Astrocyte (in vitro differentiated cells and primary cell): ENCODE measurements around the gene RPAIN. TPM values are rescaled to one million over a fixed set of nuclear protein-coding genes. Genes with fewer than 3 reads are reported as not detected.
"Not testable (repeated sequence)": the region's sequence is repeated elsewhere in the genome, so short reads cannot be mapped to it uniquely, and the experiment has no call there.

Experiments used
- DNase-seq: peaks from one replicate; pipeline ENCODE4 v3.0.0-alpha.2; 2010; ENCODE audit warnings: low read depth
- FAIRE-seq: peaks from 2 replicates; lab custom pipeline; 2011; peaks lifted over from hg19 to GRCh38; lab: Jason Lieb, UNC
- H2AFZ ChIP-seq: 2 replicates; pipeline ENCODE4 v1.6.0; 2012; ENCODE audit warnings: low read depth, low read length, inconsistent platforms
- H3K27ac ChIP-seq: 2 replicates; pipeline ENCODE4 v1.5.1; 2011; ENCODE audit warnings: low read depth, low read length, inconsistent platforms
- H3K27me3 ChIP-seq: 2 replicates; pipeline ENCODE4 v1.6.0; 2011; ENCODE audit warnings: low read length, inconsistent platforms; ENCODE audit not compliant: insufficient read depth
- H3K36me3 ChIP-seq: 2 replicates; pipeline ENCODE4 v1.5.1; 2011; ENCODE audit warnings: low read length, inconsistent platforms; ENCODE audit not compliant: insufficient read depth
- H3K4me1 ChIP-seq: 2 replicates; pipeline ENCODE4 v1.5.1; 2011; ENCODE audit warnings: low read length, inconsistent platforms; ENCODE audit not compliant: insufficient read depth
- H3K4me2 ChIP-seq: 2 replicates; pipeline ENCODE4 v1.6.0; 2012; ENCODE audit warnings: low read length, inconsistent platforms
- H3K4me3 ChIP-seq: 2 replicates; pipeline ENCODE4 v1.5.1; 2011; ENCODE audit warnings: low read depth, mild to moderate bottlenecking, low read length, inconsistent platforms; ENCODE audit not compliant: insufficient read depth
- H3K79me2 ChIP-seq: 2 replicates; pipeline ENCODE4 v1.6.0; 2012; ENCODE audit warnings: mild to moderate bottlenecking, low read length, inconsistent platforms; ENCODE audit not compliant: insufficient read depth
- H3K9ac ChIP-seq: 2 replicates; pipeline ENCODE4 v1.6.0; 2012; ENCODE audit warnings: mild to moderate bottlenecking, low read length, inconsistent platforms
- H3K9me3 ChIP-seq: 2 replicates; pipeline ENCODE4 v1.5.1; 2012; ENCODE audit warnings: low read depth, mild to moderate bottlenecking, low read length, inconsistent platforms; ENCODE audit not compliant: insufficient read depth
- H4K20me1 ChIP-seq: 2 replicates; pipeline ENCODE4 v1.6.0; 2012; ENCODE audit warnings: low read length, inconsistent platforms; ENCODE audit not compliant: insufficient read depth
- H3K27ac Mint-ChIP-seq: one replicate; pipeline ENCODE4 v1.8.0; 2021; ENCODE audit warnings: mild to moderate bottlenecking, mixed read lengths; ENCODE audit not compliant: unreplicated experiment
- H3K27me3 Mint-ChIP-seq: one replicate; pipeline ENCODE4 v1.8.0; 2021; ENCODE audit warnings: low read depth, mixed read lengths; ENCODE audit not compliant: unreplicated experiment
- H3K36me3 Mint-ChIP-seq: one replicate; pipeline ENCODE4 v1.8.0; 2021; ENCODE audit warnings: low read depth, mixed read lengths; ENCODE audit not compliant: unreplicated experiment
- H3K4me1 Mint-ChIP-seq: one replicate; pipeline ENCODE4 v1.8.0; 2021; ENCODE audit warnings: low read depth, mixed read lengths; ENCODE audit not compliant: unreplicated experiment
- H3K4me3 Mint-ChIP-seq: one replicate; pipeline ENCODE4 v1.8.0; 2021; ENCODE audit warnings: mild to moderate bottlenecking, moderate library complexity, mixed read lengths; ENCODE audit not compliant: unreplicated experiment
- H3K9me3 Mint-ChIP-seq: one replicate; pipeline ENCODE4 v1.8.0; 2021; ENCODE audit warnings: mild to moderate bottlenecking, mixed read lengths; ENCODE audit not compliant: unreplicated experiment
- EZH2 ChIP-seq: IDR thresholded peaks from 2 replicates; pipeline ENCODE4 v1.6.1; 2012; ENCODE audit warnings: mild to moderate bottlenecking, low read length, inconsistent platforms; ENCODE audit not compliant: insufficient read depth
- total RNA-seq: library from RNA; stranded (reverse); gene quantifications from 2 replicates; pipeline ENCODE4 v1.2.1, GENCODE V29; 2021
- TF ChIP-seq, protein P1 (sequence below): IDR thresholded peaks from 2 replicates; pipeline ENCODE4 v1.5.1; 2011; ENCODE audit warnings: low read depth, mild to moderate bottlenecking, inconsistent platforms, low read length, moderate library complexity; ENCODE audit not compliant: insufficient read depth

The RPAIN gene
- total RNA-seq, 1 donor from 2014 or later, result 46.5 TPM

- Histone ChIP-seq H3K4me2 (no peak overlapping the region), H3K79me2 (peaks cover 29% of the 10 kb centered on the region), H3K36me3 (peaks cover 54% of the 10 kb centered on the region), H4K20me1 (peaks cover 40% of the 10 kb centered on the region), H3K4me1 (peaks cover 6% of the 10 kb centered on the region), H2AFZ (no peak overlapping the region), H3K27me3 (no peaks in the 10 kb centered on the region), H3K4me3 (no peak overlapping the region), H3K27ac (no peak overlapping the region), H3K9ac (no peak overlapping the region), H3K9me3 (no peaks in the 10 kb centered on the region)
- Mint-ChIP-seq H3K27ac (no peak overlapping the region), H3K4me1 (peaks cover 6% of the 10 kb centered on the region), H3K36me3 (peaks cover 33% of the 10 kb centered on the region), H3K27me3 (no peaks in the 10 kb centered on the region), H3K9me3 (no peaks in the 10 kb centered on the region), H3K4me3 (no peak overlapping the region)
- DNase-seq (no peak), FAIRE-seq (no peak)
- no peak for TF ChIP-seq EZH2
- TF ChIP-seq, protein P1, sequence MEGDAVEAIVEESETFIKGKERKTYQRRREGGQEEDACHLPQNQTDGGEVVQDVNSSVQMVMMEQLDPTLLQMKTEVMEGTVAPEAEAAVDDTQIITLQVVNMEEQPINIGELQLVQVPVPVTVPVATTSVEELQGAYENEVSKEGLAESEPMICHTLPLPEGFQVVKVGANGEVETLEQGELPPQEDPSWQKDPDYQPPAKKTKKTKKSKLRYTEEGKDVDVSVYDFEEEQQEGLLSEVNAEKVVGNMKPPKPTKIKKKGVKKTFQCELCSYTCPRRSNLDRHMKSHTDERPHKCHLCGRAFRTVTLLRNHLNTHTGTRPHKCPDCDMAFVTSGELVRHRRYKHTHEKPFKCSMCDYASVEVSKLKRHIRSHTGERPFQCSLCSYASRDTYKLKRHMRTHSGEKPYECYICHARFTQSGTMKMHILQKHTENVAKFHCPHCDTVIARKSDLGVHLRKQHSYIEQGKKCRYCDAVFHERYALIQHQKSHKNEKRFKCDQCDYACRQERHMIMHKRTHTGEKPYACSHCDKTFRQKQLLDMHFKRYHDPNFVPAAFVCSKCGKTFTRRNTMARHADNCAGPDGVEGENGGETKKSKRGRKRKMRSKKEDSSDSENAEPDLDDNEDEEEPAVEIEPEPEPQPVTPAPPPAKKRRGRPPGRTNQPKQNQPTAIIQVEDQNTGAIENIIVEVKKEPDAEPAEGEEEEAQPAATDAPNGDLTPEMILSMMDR, result no peak
Observed at GRCh38 chr17:5431949-5432556, 12.1 kb downstream of the RPAIN start.

- no peak overlapping the region for H3K4me3 Mint-ChIP-seq
- Histone ChIP-seq H3K79me2 (peaks cover 48% of the 10 kb centered on the region), H3K27ac (no peak overlapping the region), H2AFZ (no peak overlapping the region), H3K9me3 (no peaks in the 10 kb centered on the region), H3K4me3 (no peak overlapping the region), H3K4me1 (peaks cover 14% of the 10 kb centered on the region), H4K20me1 (peaks cover 46% of the 10 kb centered on the region), H3K36me3 (peaks cover 54% of the 10 kb centered on the region), H3K4me2 (no peak overlapping the region), H3K9ac (no peak overlapping the region), H3K27me3 (no peaks in the 10 kb centered on the region)
- peaks cover 14% of the 10 kb centered on the region for H3K4me1 Mint-ChIP-seq
- no peak for TF ChIP-seq EZH2
- TF ChIP-seq, protein P1, result no peak
- no peaks in the 10 kb centered on the region for H3K27me3 Mint-ChIP-seq
- peaks cover 29% of the 10 kb centered on the region for H3K36me3 Mint-ChIP-seq
- DNase-seq (no peak), FAIRE-seq (no peak)
- no peaks in the 10 kb centered on the region for H3K9me3 Mint-ChIP-seq
- peak overlapping the region; percentile 53 for H3K27ac Mint-ChIP-seq
Observed at GRCh38 chr17:5434984-5435383, 15.0 kb downstream of the RPAIN start.

GRCh38 chr17:5435781-5436315 lies 15.9 kb downstream of the RPAIN start:
- Mint-ChIP-seq H3K4me3 (peak overlapping the region; percentile 60), H3K36me3 (peaks cover 23% of the 10 kb centered on the region), H3K27ac (peak overlapping the region; percentile 24), H3K4me1 (peaks cover 14% of the 10 kb centered on the region)
- Histone ChIP-seq H3K79me2 (peaks cover 48% of the 10 kb centered on the region), H4K20me1 (peaks cover 46% of the 10 kb centered on the region), H3K27ac (peak overlapping the region; percentile 3), H3K4me1 (peaks cover 14% of the 10 kb centered on the region), H3K36me3 (peaks cover 49% of the 10 kb centered on the region), H3K4me2 (peak overlapping the region; percentile 20)
- H3K27me3 ChIP-seq, H3K9me3 ChIP-seq, H3K9ac ChIP-seq, H2AFZ ChIP-seq, H3K9me3 Mint-ChIP-seq, H3K4me3 ChIP-seq, FAIRE-seq, H3K27me3 Mint-ChIP-seq: not testable (repeated sequence)
- DNase-seq, result peak; percentile 39
